ENCODE measurements around the gene MYRIP.
"Not testable (repeated sequence)": the region's sequence is repeated elsewhere in the genome, so short reads cannot be mapped to it uniquely, and the experiment has no call there.

MYRIP gene

GRCh38 chr3:39809181-39809994, at the start of gene MYRIP:
Gene MYRIP, plus strand, starts transcription at chr3:39809609. Its CDS starts 91,208 bp downstream, at chr3:39900817.
- no peak within 1 kb of the TSS for H3K4me3 ChIP-seq (ENCODE audit: low read depth, low read length)
- DNase-seq (ENCODE audit: low read depth), result peak; percentile 28
- TF ChIP-seq, protein P1, sequence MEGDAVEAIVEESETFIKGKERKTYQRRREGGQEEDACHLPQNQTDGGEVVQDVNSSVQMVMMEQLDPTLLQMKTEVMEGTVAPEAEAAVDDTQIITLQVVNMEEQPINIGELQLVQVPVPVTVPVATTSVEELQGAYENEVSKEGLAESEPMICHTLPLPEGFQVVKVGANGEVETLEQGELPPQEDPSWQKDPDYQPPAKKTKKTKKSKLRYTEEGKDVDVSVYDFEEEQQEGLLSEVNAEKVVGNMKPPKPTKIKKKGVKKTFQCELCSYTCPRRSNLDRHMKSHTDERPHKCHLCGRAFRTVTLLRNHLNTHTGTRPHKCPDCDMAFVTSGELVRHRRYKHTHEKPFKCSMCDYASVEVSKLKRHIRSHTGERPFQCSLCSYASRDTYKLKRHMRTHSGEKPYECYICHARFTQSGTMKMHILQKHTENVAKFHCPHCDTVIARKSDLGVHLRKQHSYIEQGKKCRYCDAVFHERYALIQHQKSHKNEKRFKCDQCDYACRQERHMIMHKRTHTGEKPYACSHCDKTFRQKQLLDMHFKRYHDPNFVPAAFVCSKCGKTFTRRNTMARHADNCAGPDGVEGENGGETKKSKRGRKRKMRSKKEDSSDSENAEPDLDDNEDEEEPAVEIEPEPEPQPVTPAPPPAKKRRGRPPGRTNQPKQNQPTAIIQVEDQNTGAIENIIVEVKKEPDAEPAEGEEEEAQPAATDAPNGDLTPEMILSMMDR (IDR thresholded peaks at IDR 0.05; ENCODE audit: insufficient read depth, low read depth, low read length, missing control alignments), result no peak

- TF ChIP-seq, protein P1 (IDR thresholded peaks at IDR 0.05; ENCODE audit: insufficient read depth, low read depth, low read length, missing control alignments), result no peak
- no peak overlapping the region for H3K4me3 ChIP-seq (ENCODE audit: low read depth, low read length)
- no peak for DNase-seq (ENCODE audit: low read depth)
These were observed 49.1 kb upstream of the MYRIP start for GRCh38 chr3:39760325-39760724.

GRCh38 chr3:39762537-39763070, 46.8 kb upstream of the MYRIP start:
- TF ChIP-seq, protein P1 (IDR thresholded peaks at IDR 0.05; ENCODE audit: insufficient read depth, low read depth, low read length, missing control alignments), result no peak
- no peak for DNase-seq (ENCODE audit: low read depth)
- no peak overlapping the region for H3K4me3 ChIP-seq (ENCODE audit: low read depth, low read length)

DNA sequence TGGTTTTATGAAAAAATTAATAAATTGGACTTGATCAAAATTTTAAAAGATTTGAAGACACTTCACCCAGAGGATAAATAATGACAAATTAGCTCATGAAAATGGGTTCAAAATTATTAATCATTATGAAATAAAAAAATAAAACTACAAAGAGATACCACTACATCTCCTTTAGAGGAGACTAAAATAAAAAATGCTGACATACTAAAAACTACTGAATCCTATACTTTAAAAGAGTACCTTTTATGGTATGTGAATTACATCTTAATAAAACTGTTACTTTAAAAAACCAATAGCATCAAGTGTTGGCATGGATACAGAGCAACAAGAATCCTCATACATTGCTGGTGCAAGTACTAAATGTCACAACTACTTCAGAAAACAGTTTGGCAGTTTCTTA, 46.0 kb upstream of the MYRIP start:
- no peak overlapping the region for H3K4me3 ChIP-seq (ENCODE audit: low read depth, low read length)
- TF ChIP-seq, protein P1 (IDR thresholded peaks at IDR 0.05; ENCODE audit: insufficient read depth, low read depth, low read length, missing control alignments), result no peak
- no peak for DNase-seq (ENCODE audit: low read depth)

- no peak overlapping the region for H3K4me3 ChIP-seq (ENCODE audit: low read depth, low read length)
- TF ChIP-seq, protein P1 (IDR thresholded peaks at IDR 0.05; ENCODE audit: insufficient read depth, low read depth, low read length, missing control alignments), result no peak
- DNase-seq (ENCODE audit: low read depth), result no peak
These were observed 43.8 kb upstream of the MYRIP start for GRCh38 chr3:39765575-39765974.

- H3K4me3 ChIP-seq (ENCODE audit: low read depth, low read length), result no peak overlapping the region
- DNase-seq (ENCODE audit: low read depth), result no peak
- TF ChIP-seq, protein P1 (IDR thresholded peaks at IDR 0.05; ENCODE audit: insufficient read depth, low read depth, low read length, missing control alignments), result no peak
These were observed 43.0 kb upstream of the MYRIP start for GRCh38 chr3:39766433-39766832.

GRCh38 chr3:39766909-39767308, 42.5 kb upstream of the MYRIP start:
- not testable (repeated sequence) for H3K4me3 ChIP-seq (ENCODE audit: low read depth, low read length); DNase-seq (ENCODE audit: low read depth)

DNA sequence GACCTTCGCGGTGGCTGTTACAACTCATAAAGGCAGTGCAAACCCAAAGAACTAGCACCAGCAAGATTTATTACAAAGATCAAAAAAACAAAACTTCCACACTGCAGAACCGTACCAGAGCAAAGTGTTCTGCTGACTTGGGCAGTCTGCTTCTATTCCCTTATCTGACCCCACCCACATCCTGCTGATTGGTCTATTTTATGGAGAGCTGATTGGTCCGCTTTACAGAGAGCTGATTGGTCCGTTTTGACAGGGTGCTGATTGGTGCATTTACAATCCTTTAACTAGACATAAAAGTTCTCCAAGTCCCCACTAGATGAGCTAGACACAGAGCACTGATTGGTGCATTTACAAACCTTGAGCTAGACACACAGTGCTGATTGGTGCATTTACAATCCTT, 31.2 kb upstream of the MYRIP start:
- not testable (repeated sequence) for H3K4me3 ChIP-seq (ENCODE audit: low read depth, low read length); DNase-seq (ENCODE audit: low read depth)

All from GM12865 (cell line).